ENCODE results near the gene PIK3AP1. TPM values are rescaled to one million over a fixed set of nuclear protein-coding genes. Genes with fewer than 3 reads are reported as not detected.

The PIK3AP1 gene
- polyA plus RNA-seq, 1 of the 3 experiments (the other 2 are of a cell fraction) = 0.07 TPM

DNA sequence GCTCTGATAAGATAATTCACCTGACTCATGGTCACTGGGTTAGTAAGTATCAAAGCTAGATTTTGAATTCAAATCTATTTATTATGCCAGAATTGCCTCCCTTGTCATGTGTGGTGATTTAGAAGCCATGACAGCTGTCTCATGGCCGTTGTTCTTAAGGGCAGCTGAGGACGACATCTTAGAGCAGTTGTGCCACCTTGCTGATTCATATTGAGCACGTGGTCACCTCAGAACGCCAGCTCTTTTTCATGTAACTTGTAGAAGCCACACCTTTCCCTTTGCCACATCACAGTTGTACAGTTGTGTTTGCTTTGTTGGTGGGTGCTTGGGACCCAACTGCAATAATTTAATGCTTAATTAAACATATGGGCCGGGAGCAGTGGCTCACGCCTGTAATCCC lies 4.3 kb upstream of the PIK3AP1 start (continued):
- TF ChIP-seq IRF3 (IDR thresholded peaks at IDR 0.05; ENCODE audit: low read depth, low read length) (no peak), FOSL2 (IDR thresholded peaks at IDR 0.05; ENCODE audit: borderline replicate concordance, low read depth) (no peak), GABPA (IDR thresholded peaks at IDR 0.05; ENCODE audit: low read depth) (no peak), NRF1 (IDR thresholded peaks at IDR 0.05; ENCODE audit: low read depth, low read length) (no peak), SIN3A (IDR thresholded peaks at IDR 0.05; ENCODE audit: borderline replicate concordance, low read depth, low read length) (no peak), CHD2 (IDR thresholded peaks at IDR 0.05; ENCODE audit: low read length, partially characterized antibody) (no peak), NFIC (IDR thresholded peaks at IDR 0.05; ENCODE audit: borderline replicate concordance) (no peak), MXI1 (IDR thresholded peaks at IDR 0.05; ENCODE audit: low read depth, low read length) (no peak)

DNA sequence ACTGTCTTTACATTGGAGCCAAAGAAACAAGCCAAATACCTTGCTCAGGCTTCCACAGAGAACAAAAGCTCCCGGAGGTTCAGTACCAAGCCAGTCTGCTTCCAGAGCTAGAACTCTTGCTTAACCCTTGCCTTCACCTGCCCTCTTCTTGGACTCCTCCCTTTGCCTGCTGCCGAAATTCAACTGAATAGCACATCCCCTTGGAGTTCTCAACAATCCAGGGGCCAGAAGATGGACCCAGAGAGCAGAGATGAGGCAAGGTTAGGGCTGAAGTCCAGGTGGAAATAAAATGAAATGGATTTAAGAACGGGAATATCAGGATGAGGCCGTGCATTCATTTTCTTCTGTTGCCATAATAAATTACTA lies 876 bp upstream of the PIK3AP1 start:
- no peaks in the 10 kb centered on the region for H3K79me2 ChIP-seq (ENCODE audit: insufficient read depth)
- H3K4me1 ChIP-seq (ENCODE audit: control insufficient read depth in 1 of 2, insufficient read depth in 2 of 2, low read depth in 1 of 2, low read length in 1 of 2) = peaks cover 0 to 8% of the 10 kb centered on the region in 2 experiments; a peak in 1 of 4 replicates
- H3F3A ChIP-seq (replicated peaks; ENCODE audit: insufficient read depth) = no peaks in the 10 kb centered on the region
- POLR2A ChIA-PET = no interaction called here
- no peaks in the 10 kb centered on the region for H4K20me1 ChIP-seq (ENCODE audit: insufficient read depth)
- no peaks in the 10 kb centered on the region for H3K36me3 ChIP-seq (replicated peaks in 1 of 2; ENCODE audit: control insufficient read depth in 1 of 2, insufficient read depth in 2 of 2, low read length in 1 of 2)
- H3K27me3 ChIP-seq (ENCODE audit: insufficient read depth) = peaks cover 18% of the 10 kb centered on the region
- DNase-seq = peak; percentile 33
- no peaks in the 10 kb centered on the region for H3K9me3 ChIP-seq
- peak overlapping the region in 1 of 2 experiments; percentile 45; a peak in 1 of 4 replicates for H3K27ac ChIP-seq (ENCODE audit: low read depth in 2 of 2, low read length in 1 of 2)
- H3K4me2 ChIP-seq = peak overlapping the region; percentile 88
- CTCF ChIA-PET = interaction anchor here (0.9 kb wide), 1 partner anchor 49 kb away, joined by 3 read pairs; no protein-coding TSS in a partner anchor
- 43% methylated on average over 4 of the region's 4 CpGs for WGBS (ENCODE audit: low lambda C conversion rate)
- peak overlapping the region; percentile 52 to 59; a peak in 3 of 4 replicates for H3K4me3 ChIP-seq (ENCODE audit: low read depth in 2 of 2, low read length in 1 of 2)
- TF ChIP-seq, protein P1, sequence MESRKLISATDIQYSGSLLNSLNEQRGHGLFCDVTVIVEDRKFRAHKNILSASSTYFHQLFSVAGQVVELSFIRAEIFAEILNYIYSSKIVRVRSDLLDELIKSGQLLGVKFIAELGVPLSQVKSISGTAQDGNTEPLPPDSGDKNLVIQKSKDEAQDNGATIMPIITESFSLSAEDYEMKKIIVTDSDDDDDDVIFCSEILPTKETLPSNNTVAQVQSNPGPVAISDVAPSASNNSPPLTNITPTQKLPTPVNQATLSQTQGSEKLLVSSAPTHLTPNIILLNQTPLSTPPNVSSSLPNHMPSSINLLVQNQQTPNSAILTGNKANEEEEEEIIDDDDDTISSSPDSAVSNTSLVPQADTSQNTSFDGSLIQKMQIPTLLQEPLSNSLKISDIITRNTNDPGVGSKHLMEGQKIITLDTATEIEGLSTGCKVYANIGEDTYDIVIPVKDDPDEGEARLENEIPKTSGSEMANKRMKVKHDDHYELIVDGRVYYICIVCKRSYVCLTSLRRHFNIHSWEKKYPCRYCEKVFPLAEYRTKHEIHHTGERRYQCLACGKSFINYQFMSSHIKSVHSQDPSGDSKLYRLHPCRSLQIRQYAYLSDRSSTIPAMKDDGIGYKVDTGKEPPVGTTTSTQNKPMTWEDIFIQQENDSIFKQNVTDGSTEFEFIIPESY (IDR thresholded peaks at IDR 0.05; ENCODE audit: borderline replicate concordance, low read depth) = no peak
- no peak for TF ChIP-seq EP300 (IDR thresholded peaks at IDR 0.05; ENCODE audit: borderline replicate concordance in 1 of 2, low read depth in 1 of 2, low read length in 1 of 2)
- TF ChIP-seq FOXJ3 (CRISPR knock-in tag; IDR thresholded peaks at IDR 0.05) = no peak
- no peak for TF ChIP-seq SMC3 (IDR thresholded peaks at IDR 0.05; ENCODE audit: low read depth, low read length)
- no peak for TF ChIP-seq PBX3 (IDR thresholded peaks at IDR 0.05)
- no peak for TF ChIP-seq JUND (IDR thresholded peaks at IDR 0.05)
- TF ChIP-seq RCOR1 (IDR thresholded peaks at IDR 0.05; ENCODE audit: low read length) = no peak
- no peak for TF ChIP-seq RAD21 (IDR thresholded peaks at IDR 0.05; ENCODE audit: low read length)
- no peak for TF ChIP-seq FOXM1 (IDR thresholded peaks at IDR 0.05; ENCODE audit: low read depth)
- TF ChIP-seq TCF12 (IDR thresholded peaks at IDR 0.05) = no peak
- TF ChIP-seq SIN3A (IDR thresholded peaks at IDR 0.05; ENCODE audit: borderline replicate concordance, low read depth, low read length) = no peak
- TF ChIP-seq TAF1 (IDR thresholded peaks at IDR 0.05; ENCODE audit: borderline replicate concordance, low read depth, low read length) = no peak
- no peak for TF ChIP-seq CHD2 (IDR thresholded peaks at IDR 0.05; ENCODE audit: low read length, partially characterized antibody)
- no peak for TF ChIP-seq FOSL2 (IDR thresholded peaks at IDR 0.05; ENCODE audit: borderline replicate concordance, low read depth)
- TF ChIP-seq RFX5 (IDR thresholded peaks at IDR 0.05; ENCODE audit: low read length) = no peak
- H2AFZ ChIP-seq (ENCODE audit: low read depth) = no peak overlapping the region
- no peaks in the 10 kb centered on the region for H3K9me2 ChIP-seq
- no peak overlapping the region for H3K9ac ChIP-seq
